HG03280 (cell line): ENCODE results near the gene BRK1.
A peak's percentile ranks its signal among the peaks of the same experiment; 100 is the strongest.
"Not testable (repeated sequence)": the region's sequence is repeated elsewhere in the genome, so short reads cannot be mapped to it uniquely, and the experiment has no call there.

ENCODE experiments used
- ATAC-seq: cut with Tn5 transposase; IDR thresholded peaks from one replicate; pipeline ENCODE4 v1.9.1; 2021; ENCODE audit warnings: mild to moderate bottlenecking, moderate library complexity; ENCODE audit not compliant: unreplicated experiment

The BRK1 gene

GRCh38 chr3:10115326-10116137 lies at the start of gene BRK1:
Gene BRK1 (plus strand): TSS chr3:10115675. CDS start chr3:10115702, 27 bp downstream.
- peak; percentile 98 for ATAC-seq

DNA sequence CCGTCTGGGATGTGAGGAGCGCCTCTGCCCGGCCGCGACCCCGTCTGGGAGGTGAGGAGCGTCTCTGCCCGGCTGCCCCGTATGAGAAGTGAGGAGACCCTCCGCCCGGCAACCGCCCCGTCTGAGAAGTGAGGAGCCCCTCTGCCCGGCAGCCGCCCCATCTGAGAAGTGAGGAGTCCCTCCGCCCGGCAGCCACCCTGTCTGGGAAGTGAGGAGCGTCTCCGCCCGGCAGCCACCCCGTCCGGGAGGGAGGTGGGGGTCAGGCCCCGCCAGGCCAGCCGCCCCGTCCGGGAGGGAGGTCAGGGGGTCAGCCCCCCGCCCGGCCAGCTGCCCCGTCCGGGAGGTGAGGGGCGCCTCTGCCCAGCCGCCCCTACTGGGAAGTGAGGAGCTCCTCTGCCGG lies 45.4 kb upstream of the BRK1 start:
- not testable (repeated sequence) for ATAC-seq

DNA sequence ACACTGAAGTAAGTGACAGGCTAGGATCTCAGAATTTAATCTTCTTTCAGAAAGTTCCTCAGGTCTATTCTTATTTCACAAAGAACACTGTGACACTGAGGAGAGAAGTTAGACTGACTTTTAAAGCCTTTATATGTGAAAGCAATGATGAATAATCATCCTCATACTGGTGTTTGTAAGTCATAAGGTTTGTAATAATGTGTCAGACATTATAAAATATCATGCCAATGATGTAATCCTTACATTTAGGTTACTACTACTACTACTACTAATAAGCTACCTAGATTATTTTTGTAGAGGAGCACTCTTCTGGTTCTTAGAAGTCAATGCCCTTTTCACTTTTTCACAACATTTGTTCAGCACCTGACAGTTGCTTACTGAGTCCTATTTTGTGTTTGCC lies 40.8 kb upstream of the BRK1 start:
- ATAC-seq = no peak

DNA sequence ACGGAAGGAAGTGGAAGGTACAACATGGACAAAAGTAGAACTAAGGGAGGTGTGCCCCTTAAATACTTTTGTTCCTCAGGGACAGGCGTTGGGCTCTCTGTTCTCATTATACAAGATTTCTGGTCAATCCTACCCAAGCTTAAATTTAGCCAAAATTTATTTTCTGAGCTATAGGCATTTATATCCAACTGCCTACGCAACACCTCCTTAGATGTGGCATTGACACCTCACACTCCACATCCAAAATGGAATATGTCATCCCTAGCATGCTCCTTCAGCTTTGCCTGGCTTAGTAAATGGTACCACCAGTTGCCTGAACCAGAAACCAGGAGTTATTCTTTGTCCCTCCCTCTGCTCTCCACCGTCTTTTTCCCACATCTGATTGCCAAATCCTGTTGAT lies 33.6 kb upstream of the BRK1 start:
- ATAC-seq = no peak

DNA sequence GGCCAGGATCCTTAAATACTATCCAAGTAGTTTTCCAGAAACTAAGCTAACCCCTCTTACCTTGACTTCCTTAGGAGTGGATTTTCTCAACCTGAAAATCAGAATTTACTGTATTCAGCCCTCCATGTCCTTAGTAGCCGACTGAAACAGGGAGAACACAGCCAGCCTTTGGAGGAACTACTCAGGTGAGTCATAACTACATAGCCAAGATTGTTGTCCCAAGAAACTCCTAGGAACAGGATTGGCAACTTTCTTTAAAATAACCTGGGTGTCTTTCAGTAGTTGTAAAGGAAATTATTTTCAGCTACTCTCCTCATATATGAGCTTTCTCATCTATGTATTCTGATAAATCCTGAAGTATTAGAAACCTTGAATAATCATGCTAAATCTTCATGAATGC lies 29.7 kb upstream of the BRK1 start:
- no peak for ATAC-seq

DNA sequence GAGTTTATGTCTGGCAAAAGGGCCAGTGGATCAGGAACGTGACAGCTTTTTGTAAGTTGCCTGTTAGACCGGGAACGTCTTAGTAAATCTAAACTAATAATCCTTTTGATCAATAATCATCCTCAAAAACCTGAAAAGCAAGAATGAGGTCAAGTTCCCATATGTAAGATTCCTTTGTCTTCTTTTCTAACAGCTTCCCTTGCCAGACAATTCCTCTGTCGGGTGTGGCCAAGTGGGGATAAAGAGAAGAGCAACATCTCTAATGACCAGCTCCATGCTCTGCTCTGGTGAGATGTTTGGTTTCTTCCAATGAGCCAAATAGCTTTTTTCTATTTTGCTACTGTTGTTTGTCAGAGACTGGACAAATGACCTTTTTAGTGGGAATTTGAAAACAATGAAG lies 27.2 kb upstream of the BRK1 start:
- no peak for ATAC-seq

- no peak for ATAC-seq
Observed at GRCh38 chr3:10090179-10090578, 25.3 kb upstream of the BRK1 start.

DNA sequence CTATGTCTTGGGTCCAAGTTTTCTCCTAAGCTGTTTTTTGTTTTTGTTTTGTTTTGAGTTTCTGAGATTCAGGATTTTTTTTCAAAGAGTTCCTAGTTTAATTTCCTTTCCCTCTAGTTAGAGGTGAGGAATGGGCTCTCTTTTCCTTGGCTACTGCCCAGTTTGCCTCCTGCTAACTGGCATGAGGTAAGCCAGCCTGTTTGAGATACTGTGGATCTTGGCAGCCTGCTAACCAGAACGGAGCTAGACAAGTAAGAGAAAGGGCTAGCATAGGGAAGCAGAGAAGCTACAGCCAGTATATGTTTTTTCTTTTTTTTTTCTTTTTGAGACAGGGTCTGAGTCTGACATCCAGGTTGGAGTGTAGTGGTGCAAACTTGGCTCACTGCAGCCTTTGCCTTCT lies 24.7 kb upstream of the BRK1 start:
- ATAC-seq = not testable (repeated sequence)

DNA sequence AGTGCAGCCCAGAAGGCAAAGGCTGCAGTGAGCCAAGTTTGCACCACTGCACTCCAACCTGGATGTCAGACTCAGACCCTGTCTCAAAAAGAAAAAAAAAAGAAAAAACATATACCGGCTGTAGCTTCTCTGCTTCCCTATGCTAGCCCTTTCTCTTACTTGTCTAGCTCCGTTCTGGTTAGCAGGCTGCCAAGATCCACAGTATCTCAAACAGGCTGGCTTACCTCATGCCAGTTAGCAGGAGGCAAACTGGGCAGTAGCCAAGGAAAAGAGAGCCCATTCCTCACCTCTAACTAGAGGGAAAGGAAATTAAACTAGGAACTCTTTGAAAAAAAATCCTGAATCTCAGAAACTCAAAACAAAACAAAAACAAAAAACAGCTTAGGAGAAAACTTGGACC lies 24.1 kb upstream of the BRK1 start:
- not testable (repeated sequence) for ATAC-seq

DNA sequence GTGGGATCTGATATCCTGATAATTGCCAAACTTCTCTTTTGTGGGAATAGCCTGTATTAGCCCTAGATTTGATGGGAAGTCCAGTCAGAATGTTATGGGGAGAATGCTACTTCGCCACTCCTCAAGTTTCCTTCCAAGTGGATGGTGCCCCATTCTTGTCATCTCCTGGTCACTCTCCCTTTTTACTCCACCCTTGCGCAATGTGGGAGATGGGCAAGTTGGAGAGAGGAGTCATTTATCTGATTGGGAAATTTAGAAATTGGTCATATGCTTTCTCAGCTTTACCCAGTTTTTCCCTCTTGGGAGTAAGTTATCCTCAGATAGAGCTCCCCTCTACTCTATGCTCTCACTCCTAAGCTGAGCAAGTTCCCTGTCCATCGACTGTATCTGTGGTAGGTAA lies 21.8 kb upstream of the BRK1 start:
- ATAC-seq = no peak

DNA sequence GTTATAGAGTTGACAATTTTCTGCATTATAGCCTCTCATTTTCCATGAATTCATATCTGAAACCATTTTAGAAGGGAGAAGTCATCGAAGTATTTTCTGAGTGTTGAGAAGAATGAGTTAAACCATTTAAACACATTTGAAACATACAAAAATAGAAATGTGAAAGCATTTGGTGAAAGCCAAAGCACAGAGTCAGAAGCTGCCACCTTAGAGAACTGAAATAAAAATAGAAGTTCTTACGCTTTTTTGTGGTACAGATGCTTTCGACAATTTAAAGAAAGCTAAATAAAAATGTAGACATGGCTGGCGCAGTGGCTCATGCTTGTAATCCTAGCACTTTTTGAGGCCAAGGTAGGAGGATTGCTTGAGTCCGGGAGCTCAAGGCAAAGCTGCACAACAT lies 16.4 kb upstream of the BRK1 start:
- ATAC-seq = no peak

GRCh38 chr3:10106919-10107318 lies 8.6 kb upstream of the BRK1 start:
- no peak for ATAC-seq

DNA sequence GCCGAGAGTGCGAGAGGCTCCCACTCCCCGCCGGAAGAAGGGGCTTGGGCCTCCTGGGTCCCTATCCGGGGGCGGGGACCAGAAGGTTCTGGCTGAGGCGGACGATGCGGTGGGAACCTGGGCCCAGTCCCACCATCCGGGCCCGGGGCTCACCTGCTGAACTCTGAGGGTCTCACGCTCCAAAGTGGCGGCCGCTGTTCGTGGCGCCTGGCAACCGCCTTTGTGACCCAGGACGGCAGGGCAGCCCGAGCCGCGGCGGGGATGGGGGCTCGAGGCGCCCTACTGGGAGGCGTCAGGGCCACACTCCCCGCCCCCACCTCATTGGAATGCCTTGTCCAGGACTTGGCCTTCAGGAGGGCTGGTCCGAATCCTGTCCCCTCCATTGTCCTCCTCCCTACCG lies 7.4 kb upstream of the BRK1 start, which contains the start of gene FANCD2OS:
Gene FANCD2OS, minus strand, starts transcription at position 165 of the 400 bp plus-strand sequence. CDS start 3,481 bp downstream, outside the sequence.
- ATAC-seq = no peak

GRCh38 chr3:10116138-10116460 lies 624 bp downstream of the BRK1 start:
- no peak for ATAC-seq

GRCh38 chr3:10116928-10117327 lies 1.5 kb downstream of the BRK1 start:
- ATAC-seq = no peak

DNA sequence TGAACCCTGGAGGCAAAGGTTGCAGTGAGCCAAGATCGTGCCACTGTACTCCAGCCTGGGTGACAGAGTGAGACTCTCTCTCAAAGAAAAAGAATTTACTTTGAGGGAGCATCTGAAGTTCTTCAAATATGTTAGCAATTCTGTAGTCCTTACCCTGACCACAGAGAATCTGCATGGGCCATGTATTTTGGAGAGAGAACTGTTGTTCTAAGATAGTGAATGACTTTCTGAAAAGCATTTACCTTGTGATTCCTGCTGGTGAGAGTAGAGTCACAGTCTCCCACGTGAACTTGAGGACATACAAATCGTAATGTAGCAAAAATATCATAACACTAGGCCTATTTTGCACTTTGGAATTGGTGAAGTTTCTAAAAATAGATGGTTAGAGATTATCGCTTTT lies 3.9 kb downstream of the BRK1 start:
- no peak for ATAC-seq

DNA sequence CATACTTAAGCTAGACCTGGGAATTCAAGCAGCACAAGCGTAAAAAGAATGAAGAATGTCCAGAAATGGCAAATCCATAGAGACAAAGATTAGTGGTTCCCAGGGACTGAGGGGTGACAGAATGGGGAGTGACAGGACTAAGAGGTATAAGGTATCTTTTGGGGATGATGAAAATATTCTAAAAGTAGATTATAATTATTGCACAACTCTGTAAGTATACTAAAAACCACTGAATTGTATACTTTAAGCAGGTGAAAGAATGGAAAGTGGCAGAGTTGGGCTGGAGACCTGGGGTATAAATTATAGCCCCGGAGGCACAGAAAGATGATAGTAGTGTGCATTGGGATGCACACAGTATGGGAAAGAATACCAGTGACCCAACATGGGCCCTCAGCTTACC lies 5.6 kb downstream of the BRK1 start:
- ATAC-seq = no peak

GRCh38 chr3:10122724-10123123 lies 7.2 kb downstream of the BRK1 start:
- ATAC-seq = no peak

- not testable (repeated sequence) for ATAC-seq
Observed at GRCh38 chr3:10135872-10136271, 20.4 kb downstream of the BRK1 start.

GRCh38 chr3:10136426-10137005 lies 21.0 kb downstream of the BRK1 start:
- no peak for ATAC-seq

GRCh38 chr3:10137178-10137577 lies 21.7 kb downstream of the BRK1 start:
- ATAC-seq = no peak

- no peak for ATAC-seq
Observed at GRCh38 chr3:10140996-10141546, 25.6 kb downstream of the BRK1 start.
